ENCODE data around the gene COPZ1. TPM values are rescaled to one million over a fixed set of nuclear protein-coding genes. Genes with fewer than 3 reads are reported as not detected.
A peak's percentile ranks its signal among the peaks of the same experiment; 100 is the strongest.

The COPZ1 gene
- total and polyA plus RNA-seq, 9 of the 15 experiments (the other 6 are each of a cell fraction or from before 2014, with no cell fraction given): 137 to 487 (median 233) TPM

DNA sequence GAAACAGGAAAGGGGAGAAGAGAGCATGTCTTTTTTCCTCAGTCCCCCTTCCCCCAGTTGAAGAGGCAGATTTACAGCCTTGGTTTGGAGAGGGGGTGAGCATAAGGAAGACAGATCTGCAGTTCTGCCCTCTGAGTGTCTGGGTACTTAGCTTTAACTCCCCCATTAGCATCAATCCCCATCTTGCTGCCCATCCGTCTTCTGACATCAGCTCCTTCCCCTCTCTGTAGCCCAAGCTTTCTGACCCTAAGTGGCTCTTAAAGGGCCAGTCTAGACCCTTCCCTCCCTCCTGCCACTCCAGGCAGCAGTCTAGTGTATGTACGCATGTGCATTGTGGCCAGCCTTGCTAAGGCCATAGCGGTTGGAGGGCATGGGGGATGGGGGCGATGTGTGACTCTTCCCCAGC lies 32.0 kb downstream of the COPZ1 start (continued):
- TF ChIP-seq ESRRB (CRISPR knock-in tag; IDR thresholded peaks at IDR 0.05; ENCODE audit: borderline replicate concordance): no peak
- TF ChIP-seq MEIS2 (IDR thresholded peaks at IDR 0.05; ENCODE audit: partially characterized antibody): peak; percentile 46
- TF ChIP-seq ZNF384 (IDR thresholded peaks at IDR 0.05; ENCODE audit: low read depth, low read length): no peak
- no peak for TF ChIP-seq L3MBTL2 (IDR thresholded peaks at IDR 0.05)
- TF ChIP-seq EHMT2 (IDR thresholded peaks at IDR 0.05): no peak
- TF ChIP-seq, protein P1, sequence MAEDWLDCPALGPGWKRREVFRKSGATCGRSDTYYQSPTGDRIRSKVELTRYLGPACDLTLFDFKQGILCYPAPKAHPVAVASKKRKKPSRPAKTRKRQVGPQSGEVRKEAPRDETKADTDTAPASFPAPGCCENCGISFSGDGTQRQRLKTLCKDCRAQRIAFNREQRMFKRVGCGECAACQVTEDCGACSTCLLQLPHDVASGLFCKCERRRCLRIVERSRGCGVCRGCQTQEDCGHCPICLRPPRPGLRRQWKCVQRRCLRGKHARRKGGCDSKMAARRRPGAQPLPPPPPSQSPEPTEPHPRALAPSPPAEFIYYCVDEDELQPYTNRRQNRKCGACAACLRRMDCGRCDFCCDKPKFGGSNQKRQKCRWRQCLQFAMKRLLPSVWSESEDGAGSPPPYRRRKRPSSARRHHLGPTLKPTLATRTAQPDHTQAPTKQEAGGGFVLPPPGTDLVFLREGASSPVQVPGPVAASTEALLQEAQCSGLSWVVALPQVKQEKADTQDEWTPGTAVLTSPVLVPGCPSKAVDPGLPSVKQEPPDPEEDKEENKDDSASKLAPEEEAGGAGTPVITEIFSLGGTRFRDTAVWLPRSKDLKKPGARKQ (CRISPR knock-in tag; IDR thresholded peaks at IDR 0.05): no peak
- TF ChIP-seq, protein P2, sequence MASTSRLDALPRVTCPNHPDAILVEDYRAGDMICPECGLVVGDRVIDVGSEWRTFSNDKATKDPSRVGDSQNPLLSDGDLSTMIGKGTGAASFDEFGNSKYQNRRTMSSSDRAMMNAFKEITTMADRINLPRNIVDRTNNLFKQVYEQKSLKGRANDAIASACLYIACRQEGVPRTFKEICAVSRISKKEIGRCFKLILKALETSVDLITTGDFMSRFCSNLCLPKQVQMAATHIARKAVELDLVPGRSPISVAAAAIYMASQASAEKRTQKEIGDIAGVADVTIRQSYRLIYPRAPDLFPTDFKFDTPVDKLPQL (IDR thresholded peaks at IDR 0.05; ENCODE audit: extremely low read depth, insufficient read length): no peak
- TF ChIP-seq, protein P3, sequence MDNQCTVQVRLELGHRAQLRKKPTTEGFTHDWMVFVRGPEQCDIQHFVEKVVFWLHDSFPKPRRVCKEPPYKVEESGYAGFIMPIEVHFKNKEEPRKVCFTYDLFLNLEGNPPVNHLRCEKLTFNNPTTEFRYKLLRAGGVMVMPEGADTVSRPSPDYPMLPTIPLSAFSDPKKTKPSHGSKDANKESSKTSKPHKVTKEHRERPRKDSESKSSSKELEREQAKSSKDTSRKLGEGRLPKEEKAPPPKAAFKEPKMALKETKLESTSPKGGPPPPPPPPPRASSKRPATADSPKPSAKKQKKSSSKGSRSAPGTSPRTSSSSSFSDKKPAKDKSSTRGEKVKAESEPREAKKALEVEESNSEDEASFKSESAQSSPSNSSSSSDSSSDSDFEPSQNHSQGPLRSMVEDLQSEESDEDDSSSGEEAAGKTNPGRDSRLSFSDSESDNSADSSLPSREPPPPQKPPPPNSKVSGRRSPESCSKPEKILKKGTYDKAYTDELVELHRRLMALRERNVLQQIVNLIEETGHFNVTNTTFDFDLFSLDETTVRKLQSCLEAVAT (IDR thresholded peaks at IDR 0.05): no peak
